C1 segment of cervical spinal cord (tissue), 14 donors: ENCODE data around the gene MTTP.

Source experiments
- DNase-seq, 14 donors: peaks; one replicate each; lab custom pipeline; 2025; lab: John Stamatoyannopoulos, UW

MTTP gene

DNA sequence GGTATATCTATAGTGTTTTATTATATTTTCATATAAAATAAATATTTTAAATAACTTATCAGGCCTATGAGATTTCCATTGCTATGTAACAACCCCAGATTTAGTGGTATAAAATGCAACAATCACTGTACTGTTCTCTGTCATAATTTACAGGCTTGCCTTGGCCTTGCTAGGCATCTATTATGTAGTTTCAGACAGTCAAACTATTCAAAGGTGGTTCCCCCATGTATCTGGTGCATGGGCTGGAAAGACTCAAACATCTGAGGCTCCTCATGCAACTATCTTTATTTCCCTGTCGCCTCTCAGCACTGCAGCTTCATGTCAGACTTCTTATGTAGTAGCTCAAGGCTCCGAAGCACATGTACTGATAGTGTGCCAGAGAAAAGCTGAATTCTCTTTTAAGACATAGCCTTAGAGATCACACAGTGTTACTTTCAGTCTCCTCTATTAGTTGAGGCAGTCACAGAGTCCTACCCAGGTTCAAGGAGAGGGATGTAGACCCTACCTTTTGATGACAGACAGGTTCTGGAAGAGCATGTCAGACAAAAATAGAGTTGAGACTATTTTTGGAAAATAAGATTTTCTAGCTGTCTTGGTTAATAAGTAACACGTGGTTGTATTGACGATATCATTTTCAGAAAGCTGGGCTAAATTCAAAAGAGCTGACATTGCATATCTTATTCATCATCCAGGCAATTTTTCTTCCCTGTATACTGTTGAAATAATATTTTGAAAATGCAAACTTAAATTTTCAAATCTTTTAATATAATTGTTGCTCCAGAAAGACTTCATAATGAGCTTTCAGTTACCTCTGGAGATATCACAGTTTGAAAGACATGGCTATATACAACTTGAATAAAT is 19.4 kb downstream of the MTTP start:
- DNase-seq, result no peak

DNA sequence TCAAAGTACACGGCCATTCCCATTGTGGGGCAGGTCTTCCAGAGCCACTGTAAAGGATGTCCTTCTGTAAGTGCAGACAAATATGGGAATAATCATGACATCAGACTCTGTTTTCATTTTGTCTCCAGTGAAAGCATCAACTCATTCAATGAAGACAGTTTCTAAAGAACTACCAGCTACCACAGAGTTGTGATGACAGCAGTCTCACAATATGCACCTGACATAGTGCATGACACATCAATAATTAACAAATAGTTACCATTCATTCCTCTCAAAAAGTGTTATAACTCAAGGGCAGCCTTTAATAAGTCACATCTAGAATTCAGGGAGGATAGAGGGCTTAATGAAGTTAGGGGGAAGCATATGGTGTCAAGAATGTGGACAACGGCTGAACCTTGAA is 20.2 kb downstream of the MTTP start:
- DNase-seq, result no peak

DNA sequence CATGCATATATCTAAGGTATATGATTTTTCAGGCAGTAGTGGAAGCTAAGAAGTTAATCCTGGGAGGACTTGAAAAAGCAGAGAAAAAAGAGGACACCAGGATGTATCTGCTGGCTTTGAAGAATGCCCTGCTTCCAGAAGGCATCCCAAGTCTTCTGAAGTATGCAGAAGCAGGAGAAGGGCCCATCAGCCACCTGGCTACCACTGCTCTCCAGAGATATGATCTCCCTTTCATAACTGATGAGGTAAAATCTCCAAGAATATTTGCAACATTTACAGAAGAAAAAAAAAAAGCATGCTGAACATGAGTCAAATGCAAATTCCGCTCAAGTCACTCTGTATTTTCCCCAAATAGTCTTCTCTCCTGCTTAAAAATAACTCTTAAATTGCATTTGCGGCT is 32.1 kb downstream of the MTTP start:
- no peak for DNase-seq

DNA sequence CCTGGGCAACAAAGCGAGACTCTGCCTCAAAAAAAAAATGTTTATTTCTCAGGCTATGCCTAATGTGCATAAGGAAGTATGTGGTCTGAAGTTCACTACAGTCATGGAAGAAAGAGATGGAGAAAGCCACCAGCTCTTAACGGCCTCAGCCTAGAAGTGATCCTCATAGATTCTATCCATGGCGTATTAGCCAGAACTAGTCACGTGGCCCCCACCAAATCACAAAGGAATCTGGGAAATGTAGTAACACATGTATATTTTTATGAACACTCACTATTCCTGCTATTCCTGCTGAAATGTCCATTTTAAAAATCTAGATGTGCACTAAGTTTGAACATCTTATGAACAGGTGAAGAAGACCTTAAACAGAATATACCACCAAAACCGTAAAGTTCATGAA is 33.8 kb downstream of the MTTP start:
- DNase-seq, result no peak

DNA sequence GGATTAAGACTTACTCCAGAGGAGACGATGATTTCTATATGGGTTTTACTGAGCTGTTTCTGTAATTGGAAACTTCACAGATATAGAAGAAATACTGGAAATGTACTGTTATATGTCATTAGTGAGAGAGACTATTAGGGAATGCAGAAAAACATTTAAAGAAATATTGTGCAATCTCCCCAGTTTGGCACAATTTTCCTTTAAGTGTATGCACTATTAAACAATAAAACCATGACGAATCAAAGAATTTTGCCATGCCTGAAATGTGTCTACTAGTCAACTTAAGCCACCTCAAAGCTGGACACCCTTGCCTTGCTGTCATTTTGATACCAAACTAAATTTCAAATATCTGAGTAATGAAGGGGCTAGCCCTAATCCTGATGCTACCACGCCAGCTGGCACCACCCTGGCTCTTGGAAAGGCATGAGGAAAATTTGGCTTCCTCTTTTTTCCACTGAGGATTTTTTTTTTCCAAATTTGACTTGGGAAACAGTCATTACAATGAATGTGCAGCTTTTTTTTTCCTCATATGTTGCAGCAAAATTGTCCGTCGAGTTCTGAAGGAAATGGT is 36.1 kb downstream of the MTTP start:
- no peak for DNase-seq

DNA sequence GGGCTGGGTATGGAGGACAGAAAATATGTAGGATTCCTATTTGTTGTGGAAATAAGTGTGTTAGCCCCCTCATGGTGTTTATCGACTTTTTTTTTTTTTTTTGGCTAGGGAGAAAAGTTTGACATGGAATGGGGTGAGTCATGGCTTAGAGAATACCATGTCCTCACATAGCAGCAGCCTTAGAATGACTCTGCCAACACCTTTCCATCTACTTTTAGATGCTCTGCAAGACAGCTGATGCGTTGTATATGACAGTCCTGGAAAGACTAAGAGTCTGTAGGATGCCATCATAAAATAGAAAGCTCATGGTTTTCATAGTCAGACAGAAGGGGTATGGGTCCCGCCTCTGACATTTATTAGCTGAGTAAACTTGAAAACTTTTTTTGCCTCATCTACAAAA is 37.7 kb downstream of the MTTP start:
- no peak for DNase-seq

DNA sequence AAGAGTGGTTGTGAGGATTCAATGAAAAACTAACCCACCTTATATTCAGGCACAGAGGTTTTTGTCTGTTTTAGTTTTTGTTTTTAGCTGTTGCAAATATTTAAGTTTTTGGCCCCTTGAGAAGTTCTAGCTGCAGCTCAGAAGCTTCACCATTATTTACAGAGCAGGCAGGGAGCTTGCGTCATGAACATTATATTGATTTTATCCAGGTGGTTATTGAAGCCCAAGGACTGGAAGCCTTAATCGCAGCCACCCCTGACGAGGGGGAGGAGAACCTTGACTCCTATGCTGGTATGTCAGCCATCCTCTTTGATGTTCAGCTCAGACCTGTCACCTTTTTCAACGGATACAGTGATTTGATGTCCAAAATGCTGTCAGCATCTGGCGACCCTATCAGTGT is 38.1 kb downstream of the MTTP start:
- DNase-seq, result no peak

DNA sequence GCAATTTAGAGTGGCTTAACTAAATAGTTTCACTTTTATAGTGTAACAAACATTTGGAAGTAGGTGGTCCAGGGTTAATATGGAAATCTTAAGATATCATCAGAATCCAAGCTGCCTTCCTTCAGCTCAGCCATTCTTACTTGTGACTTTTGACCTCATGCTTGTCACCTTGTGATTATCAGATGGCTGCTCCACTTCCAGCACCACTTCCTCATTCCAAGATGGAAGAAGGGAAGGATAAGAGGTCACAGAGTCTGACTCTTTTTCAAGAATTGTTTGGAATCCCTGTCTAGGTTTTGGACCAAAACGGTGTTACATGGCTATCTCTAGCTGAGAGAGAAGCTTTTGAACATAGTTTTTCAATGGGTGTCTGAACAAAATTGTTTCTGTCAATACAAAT is 39.9 kb downstream of the MTTP start:
- no peak for DNase-seq

DNA sequence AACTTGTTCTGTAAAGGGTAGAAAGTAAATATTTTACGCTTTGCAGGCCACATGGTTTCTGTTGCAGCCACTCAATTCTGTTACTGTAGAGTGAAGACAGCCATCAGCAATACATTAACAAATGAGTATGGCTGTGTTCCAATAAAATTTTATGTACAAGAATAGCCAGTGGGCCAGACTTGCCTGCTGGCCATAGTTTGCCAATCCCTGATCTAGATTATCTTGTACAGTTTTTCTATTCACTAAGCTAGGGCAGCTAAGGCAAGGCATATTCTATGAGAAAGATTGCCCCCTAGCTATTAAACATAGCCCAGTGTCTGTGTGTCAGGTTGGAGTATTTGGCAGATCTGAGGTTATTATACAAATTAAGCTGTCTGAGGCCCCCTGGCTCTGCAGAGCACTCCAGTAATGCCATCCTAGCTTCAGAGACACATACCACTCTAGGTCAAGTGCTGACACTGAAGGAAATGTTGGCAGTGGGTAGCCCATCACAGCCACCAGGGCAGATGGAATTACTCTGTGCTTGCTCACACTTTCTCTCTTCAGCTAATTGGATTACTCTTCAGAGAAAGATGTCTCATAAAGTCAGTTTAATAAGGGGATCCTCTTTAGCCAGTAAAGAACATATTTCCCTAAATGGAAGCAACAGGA is 40.7 kb downstream of the MTTP start:
- DNase-seq, result no peak

DNA sequence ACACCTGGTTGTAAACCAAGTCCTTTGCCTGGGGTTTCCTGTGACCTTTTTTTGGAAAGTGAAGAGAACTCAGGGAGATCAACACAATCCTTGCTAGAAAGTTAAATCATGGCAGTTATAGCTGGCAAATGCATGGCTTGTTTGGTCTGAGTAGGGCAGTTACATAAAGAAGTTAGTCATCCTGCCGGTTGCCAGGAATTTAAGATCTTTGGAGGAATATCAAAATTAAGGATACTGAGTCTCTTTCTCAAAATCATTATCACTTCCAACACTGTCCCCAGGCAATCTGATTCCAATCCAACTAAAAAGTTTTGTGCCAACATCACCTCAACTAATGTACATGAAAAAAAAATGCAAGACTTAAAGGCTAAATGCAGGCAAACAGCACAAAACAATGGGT is 42.8 kb downstream of the MTTP start:
- DNase-seq, result no peak

DNA sequence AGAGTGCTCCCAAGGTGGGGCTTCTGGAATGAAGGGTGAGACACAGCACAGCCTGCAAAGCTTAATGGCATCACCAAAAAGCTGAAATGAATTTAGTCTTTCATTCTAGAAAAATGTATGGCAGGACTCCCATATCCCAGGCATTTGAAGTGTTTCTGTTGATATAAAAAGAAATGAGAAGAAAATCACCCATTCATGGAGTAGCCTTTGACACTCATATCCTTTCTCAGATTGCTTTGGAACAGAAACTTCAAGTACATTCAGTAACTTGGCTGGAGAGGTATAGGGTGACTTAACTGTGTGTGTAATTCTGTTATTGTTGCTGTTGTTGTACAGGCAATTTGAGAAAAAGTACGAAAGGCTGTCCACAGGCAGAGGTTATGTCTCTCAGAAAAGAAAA is 47.7 kb downstream of the MTTP start:
- no peak for DNase-seq

DNA sequence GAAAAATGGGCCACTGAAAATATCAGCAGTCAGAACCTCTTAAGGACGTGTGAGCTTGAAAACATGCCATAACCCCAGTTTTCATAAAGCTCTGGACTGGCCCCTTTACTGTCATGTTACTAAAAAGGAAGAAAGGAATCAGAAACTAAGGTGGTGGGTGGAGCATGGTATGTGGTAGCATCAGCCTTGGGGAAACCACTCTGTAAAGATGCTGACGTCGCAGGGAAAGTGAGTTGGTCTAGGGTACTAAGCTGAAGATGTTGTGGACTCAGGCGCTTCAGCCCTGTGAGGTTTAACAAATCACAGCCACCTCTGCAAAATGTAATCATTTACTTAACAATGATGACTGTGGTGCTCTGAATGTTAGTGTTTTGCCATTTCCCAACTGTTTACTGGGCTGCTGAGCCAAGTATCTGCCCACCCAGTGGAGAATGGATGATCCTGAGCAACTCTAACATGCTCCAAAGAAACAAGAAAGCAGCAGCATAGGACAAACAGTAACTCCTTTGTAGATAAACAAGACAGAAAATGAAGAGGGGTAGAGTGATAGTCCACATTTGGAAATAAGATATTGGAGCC is 49.6 kb downstream of the MTTP start:
- no peak for DNase-seq

DNA sequence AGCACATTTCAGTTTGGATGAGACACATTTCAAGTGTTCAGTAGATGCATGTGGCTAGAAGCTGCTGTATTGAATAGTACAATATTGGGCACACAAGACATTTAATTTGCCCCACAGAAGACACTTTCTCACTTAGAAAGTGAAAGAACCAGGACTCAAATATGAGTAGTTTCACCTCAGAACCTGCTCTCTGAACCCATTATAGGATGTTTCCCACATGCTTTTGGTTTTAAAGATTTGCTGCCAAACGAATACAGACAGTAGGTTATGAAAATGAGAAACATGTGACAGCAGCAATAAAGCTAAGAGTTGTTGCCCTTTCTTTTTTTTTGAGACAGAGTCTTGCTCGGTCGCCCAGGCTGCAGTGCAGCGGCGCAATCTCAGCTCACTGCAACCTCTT is 50.7 kb downstream of the MTTP start:
- DNase-seq, result no peak

DNA sequence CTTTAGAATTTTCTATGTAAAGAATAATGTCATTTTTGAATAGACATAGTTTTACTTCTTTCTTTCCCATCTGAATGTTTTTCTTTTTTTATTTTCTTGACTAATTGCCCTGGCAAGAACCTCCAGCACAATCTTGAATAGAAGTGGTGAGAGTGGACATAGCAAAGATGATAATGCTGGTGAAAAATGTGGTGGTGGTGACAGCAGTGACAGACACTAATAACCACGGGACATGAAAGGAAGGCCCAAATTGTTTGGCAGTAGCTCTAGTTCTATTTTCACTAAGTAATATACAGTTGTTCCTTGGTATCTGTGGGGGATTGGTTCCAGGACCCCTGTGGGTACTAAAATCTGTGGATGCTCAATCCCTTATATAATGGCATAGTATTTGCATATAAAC is 53.4 kb downstream of the MTTP start:
- DNase-seq, result no peak

DNA sequence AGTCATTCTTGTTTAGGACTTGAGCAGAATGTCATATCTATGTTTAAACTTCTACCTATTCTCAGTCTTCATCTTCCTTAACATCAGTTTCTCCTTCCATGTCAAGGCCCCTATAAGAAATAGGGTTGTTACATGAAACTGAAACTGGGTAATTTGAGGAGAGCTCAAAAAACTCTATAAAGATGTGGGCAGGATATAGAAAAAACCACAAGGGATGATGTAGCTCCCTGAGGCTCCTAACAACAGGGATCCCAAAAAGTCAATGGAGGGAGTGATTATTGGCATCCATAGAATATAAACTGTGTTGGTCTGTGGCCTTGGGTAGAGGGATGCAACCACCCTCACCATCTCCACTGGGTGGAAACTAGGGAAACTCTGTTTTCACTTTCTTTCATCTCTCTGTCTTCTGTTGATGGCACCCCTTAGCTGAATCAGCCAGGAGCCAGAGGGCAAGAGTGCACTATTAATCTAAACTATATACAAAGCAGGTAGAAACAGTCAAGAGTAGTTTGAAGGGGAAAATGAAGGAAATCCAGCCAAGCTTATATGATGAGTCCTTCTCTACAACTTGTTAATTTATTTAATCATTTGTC is 55.4 kb downstream of the MTTP start:
- no peak for DNase-seq

DNA sequence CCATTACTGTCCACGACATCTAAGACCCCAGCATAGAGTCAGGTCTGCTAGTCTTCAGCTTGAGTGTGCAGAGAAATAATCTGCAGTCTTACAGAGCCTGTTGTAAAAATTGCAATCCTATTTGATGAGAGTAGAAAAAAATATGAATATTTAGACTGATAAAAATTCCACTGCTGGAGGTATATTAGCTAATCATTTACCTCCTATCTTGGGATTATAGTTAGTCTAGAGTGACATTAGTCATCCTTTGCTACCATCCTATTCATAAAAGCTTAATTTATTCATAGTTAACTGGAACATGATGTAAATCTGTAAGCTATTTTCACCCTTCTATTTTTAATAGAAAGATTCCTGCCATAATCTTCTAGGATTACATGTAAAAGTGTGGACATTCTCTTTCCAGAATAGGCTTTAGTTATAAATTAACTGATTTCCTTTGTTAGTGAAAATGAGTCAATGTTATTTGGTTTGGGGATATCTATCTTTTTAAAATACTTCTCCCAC is 56.3 kb downstream of the MTTP start:
- DNase-seq, result no peak

DNA sequence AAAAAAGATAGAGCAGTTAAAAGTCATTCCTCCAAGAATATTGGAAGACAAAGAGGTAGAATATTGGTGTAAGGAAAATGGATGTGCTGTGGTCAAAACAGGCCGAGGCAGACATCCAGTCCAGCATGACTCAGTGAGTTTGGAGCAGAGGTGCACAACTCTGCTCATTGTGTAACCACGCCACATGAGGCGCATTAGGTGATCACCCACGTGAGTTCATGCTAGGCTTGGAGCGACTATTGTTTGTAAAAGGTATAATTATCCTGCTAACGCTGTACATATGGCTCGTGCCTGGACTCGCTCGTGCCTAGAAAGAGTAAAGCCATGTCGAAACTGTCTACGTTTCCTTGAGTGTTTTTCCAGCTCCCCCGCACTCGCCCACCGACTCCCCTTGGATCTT is 59.1 kb downstream of the MTTP start:
- DNase-seq, result no peak

DNA sequence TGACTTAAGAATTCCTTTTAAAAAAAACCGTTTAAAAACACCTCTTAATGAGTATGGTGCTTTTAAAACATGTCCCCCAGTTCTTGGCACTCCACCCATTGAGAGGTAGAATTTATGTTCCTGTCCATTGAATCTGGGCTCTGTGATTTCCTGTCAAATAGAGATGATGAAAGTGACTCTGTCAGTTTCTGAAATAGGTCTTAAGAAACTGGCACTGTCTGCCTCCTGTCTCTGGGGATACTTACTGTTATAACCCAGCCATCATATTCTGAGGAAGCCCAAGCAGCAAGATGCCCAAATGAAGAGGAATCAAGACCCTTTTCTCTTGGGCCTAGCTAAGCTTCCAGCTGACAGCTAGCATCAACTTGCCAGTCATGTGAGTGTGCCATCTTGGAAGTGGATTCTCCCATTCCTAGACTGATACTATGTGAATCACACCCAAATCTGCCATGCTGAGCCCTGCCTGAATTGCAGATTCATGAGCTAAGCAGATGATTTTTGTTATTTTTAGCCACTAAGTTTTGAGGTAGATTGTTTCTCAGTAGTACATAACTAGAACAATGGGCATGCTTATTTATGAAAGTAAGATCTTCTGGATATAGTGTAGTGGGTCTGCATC is 60.2 kb downstream of the MTTP start:
- DNase-seq, result no peak

DNA sequence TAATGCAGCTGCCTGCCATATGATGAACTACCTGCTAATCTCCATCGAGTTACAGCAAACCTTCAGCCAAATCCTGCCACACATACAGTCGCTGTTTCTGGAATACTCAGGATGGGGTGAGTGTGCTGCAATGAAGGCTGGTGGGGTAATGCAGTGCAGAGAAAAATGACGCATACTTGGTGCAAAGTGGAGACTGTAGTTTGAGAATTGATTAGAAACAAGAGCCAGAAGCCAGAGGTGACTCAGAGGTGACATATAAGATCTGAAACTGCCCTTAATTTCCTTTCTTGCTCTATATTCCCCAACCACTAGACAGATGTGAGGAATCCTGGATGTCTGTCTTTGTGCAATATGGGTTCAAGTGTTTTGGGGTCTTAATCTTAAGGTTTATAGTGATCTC is 61.0 kb downstream of the MTTP start:
- no peak for DNase-seq

DNA sequence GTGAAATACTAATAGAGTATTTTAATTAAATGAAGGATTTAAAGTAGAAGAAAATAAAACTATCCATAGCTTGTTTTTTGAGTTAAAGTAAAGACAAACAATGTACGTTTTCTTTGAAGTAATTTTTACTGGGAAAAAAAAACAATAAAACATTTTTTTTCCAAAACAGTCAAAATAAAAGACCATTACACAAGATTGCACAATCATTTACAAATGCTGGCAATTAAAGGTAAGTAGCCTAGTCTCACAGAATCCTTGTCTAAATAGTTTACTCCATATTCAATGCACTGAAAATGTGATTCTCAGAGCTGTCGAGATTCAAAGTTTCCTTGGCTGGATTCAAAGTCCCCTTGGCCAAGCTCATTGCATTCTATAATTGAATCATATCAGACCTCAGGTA is 61.8 kb downstream of the MTTP start:
- DNase-seq, result no peak

DNA sequence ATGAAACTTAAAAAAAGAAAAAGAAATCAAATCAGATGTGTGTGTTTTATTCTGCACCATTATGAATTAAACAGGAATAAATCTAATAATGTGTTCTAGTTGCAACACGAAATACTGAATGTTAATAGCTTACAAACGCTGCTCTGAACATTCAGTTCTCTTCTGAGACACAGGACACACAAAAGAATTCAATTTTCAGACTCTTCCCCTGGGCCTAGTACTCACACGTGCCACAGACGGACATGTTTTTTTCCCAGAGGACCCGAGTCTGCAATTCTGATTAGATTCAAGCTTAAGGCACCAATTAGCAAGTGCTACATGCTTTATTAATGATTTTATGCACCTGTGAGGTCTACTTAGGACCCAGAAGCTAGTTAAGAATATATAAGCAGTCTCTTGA is 62.5 kb downstream of the MTTP start:
- no peak for DNase-seq

DNA sequence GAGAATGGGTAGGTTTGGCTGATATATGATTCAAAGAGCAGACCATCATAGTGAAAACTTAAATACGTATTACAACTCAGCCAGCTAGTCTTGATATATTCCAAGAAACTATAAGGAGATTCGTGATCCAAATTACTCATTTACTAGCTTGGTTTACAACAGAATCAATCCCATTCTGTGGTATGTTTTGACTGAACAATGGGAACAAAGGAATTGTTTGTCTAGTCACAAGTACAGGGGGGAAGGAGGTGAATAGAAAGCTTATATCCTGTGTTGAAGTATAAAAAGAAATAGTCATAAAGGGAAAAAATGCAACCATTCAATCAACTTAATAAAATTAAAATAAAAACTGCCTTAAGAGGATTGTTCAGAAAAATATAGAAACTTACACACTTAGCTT is 66.1 kb downstream of the MTTP start:
- DNase-seq, result no peak
